GM23338 (cell line): Measurements from ENCODE around the gene ISLR2.

Experiments used
- CREB1 ChIP-seq: fragments of 250-450 bp; sonication (Bioruptor Pico); IDR thresholded peaks from 2 replicates; pipeline ENCODE4 v1.5.0; 2020; ENCODE audit warnings: low read depth, mild to moderate bottlenecking, moderate library complexity
- EZH2 ChIP-seq: fragments of 200-600 bp; sonication (generic); IDR thresholded peaks from one replicate; pipeline ENCODE4 v1.8.0; 2017; ENCODE audit warnings: antibody characterized with exemption, mild to moderate bottlenecking, low read depth; ENCODE audit not compliant: unreplicated experiment
- EZH2phosphoT487 ChIP-seq: fragments of 200-600 bp; sonication (generic); IDR thresholded peaks from one replicate; pipeline ENCODE4 v1.8.1; 2018; ENCODE audit warnings: antibody characterized with exemption; ENCODE audit not compliant: unreplicated experiment
- JUNB ChIP-seq: IDR thresholded peaks from one replicate; pipeline ENCODE4 v1.6.1; 2016; ENCODE audit warnings: antibody characterized with exemption; ENCODE audit not compliant: unreplicated experiment
- NANOG ChIP-seq: IDR thresholded peaks from 2 replicates; pipeline ENCODE4 v1.6.1; 2016; ENCODE audit warnings: antibody characterized with exemption, borderline replicate concordance
- POLR2AphosphoS5 ChIP-seq: IDR thresholded peaks from 2 replicates; pipeline ENCODE4 v1.6.1; 2016; ENCODE audit warnings: antibody characterized with exemption, low read depth
- STAT1 ChIP-seq: IDR thresholded peaks from one replicate; pipeline ENCODE4 v1.6.1; 2016; ENCODE audit warnings: antibody characterized with exemption; ENCODE audit not compliant: unreplicated experiment
- ZNF114 ChIP-seq: fragments of 250-450 bp; sonication (Bioruptor Pico); IDR thresholded peaks from 2 replicates; pipeline ENCODE4 v1.5.0; 2020; ENCODE audit warnings: mild to moderate bottlenecking, moderate library complexity
- ZNF331 ChIP-seq: fragments of 250-450 bp; sonication (Bioruptor Pico); IDR thresholded peaks from 2 replicates; pipeline ENCODE4 v1.5.0; 2020; ENCODE audit warnings: low read depth, mild to moderate bottlenecking, moderate library complexity
- TF ChIP-seq, protein P1 (sequence below), 2 experiments: fragments of 200-600 bp in 1 of 2; sonication (generic) in 1 of 2; conservative IDR thresholded peaks; 2 replicates each; pipeline versions ENCODE4 v1.5.1 to v1.6.1; 2016 to 2017; ENCODE audit warnings: antibody characterized with exemption in 2 of 2, low read depth in 2 of 2, mild to moderate bottlenecking in 2 of 2, moderate library complexity in 1 of 2
- TF ChIP-seq, protein P2 (sequence below): IDR thresholded peaks from 2 replicates; pipeline ENCODE4 v1.6.1; 2016; ENCODE audit warnings: antibody characterized with exemption
- TF ChIP-seq, protein P3 (sequence below): IDR thresholded peaks from one replicate; pipeline ENCODE4 v1.6.1; 2018; ENCODE audit warnings: antibody characterized with exemption; ENCODE audit not compliant: unreplicated experiment
- TF ChIP-seq, protein P4 (sequence below): fragments of 250-450 bp; sonication (Bioruptor Pico); IDR thresholded peaks from 2 replicates; pipeline ENCODE4 v1.5.0; 2020; ENCODE audit warnings: mild to moderate bottlenecking, moderate library complexity

GRCh38 chr15:74165461-74165860 is 35.1 kb downstream of the ISLR2 start:
- TF ChIP-seq, protein P1, sequence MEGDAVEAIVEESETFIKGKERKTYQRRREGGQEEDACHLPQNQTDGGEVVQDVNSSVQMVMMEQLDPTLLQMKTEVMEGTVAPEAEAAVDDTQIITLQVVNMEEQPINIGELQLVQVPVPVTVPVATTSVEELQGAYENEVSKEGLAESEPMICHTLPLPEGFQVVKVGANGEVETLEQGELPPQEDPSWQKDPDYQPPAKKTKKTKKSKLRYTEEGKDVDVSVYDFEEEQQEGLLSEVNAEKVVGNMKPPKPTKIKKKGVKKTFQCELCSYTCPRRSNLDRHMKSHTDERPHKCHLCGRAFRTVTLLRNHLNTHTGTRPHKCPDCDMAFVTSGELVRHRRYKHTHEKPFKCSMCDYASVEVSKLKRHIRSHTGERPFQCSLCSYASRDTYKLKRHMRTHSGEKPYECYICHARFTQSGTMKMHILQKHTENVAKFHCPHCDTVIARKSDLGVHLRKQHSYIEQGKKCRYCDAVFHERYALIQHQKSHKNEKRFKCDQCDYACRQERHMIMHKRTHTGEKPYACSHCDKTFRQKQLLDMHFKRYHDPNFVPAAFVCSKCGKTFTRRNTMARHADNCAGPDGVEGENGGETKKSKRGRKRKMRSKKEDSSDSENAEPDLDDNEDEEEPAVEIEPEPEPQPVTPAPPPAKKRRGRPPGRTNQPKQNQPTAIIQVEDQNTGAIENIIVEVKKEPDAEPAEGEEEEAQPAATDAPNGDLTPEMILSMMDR (conservative IDR thresholded peaks at IDR 0.05; ENCODE audit: low read depth in 2 of 2) = no peak
- TF ChIP-seq EZH2 = no peak
- TF ChIP-seq, protein P2, sequence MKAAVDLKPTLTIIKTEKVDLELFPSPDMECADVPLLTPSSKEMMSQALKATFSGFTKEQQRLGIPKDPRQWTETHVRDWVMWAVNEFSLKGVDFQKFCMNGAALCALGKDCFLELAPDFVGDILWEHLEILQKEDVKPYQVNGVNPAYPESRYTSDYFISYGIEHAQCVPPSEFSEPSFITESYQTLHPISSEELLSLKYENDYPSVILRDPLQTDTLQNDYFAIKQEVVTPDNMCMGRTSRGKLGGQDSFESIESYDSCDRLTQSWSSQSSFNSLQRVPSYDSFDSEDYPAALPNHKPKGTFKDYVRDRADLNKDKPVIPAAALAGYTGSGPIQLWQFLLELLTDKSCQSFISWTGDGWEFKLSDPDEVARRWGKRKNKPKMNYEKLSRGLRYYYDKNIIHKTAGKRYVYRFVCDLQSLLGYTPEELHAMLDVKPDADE = no peak
- no peak for TF ChIP-seq JUNB
- TF ChIP-seq POLR2AphosphoS5 = no peak
- no peak for TF ChIP-seq EZH2phosphoT487
- no peak for TF ChIP-seq ZNF114
- TF ChIP-seq, protein P3, sequence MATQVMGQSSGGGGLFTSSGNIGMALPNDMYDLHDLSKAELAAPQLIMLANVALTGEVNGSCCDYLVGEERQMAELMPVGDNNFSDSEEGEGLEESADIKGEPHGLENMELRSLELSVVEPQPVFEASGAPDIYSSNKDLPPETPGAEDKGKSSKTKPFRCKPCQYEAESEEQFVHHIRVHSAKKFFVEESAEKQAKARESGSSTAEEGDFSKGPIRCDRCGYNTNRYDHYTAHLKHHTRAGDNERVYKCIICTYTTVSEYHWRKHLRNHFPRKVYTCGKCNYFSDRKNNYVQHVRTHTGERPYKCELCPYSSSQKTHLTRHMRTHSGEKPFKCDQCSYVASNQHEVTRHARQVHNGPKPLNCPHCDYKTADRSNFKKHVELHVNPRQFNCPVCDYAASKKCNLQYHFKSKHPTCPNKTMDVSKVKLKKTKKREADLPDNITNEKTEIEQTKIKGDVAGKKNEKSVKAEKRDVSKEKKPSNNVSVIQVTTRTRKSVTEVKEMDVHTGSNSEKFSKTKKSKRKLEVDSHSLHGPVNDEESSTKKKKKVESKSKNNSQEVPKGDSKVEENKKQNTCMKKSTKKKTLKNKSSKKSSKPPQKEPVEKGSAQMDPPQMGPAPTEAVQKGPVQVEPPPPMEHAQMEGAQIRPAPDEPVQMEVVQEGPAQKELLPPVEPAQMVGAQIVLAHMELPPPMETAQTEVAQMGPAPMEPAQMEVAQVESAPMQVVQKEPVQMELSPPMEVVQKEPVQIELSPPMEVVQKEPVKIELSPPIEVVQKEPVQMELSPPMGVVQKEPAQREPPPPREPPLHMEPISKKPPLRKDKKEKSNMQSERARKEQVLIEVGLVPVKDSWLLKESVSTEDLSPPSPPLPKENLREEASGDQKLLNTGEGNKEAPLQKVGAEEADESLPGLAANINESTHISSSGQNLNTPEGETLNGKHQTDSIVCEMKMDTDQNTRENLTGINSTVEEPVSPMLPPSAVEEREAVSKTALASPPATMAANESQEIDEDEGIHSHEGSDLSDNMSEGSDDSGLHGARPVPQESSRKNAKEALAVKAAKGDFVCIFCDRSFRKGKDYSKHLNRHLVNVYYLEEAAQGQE = no peak
- TF ChIP-seq CREB1 = no peak
- no peak for TF ChIP-seq NANOG
- TF ChIP-seq STAT1 = no peak
- no peak for TF ChIP-seq ZNF331 (CRISPR knock-in tag)
- TF ChIP-seq, protein P4, sequence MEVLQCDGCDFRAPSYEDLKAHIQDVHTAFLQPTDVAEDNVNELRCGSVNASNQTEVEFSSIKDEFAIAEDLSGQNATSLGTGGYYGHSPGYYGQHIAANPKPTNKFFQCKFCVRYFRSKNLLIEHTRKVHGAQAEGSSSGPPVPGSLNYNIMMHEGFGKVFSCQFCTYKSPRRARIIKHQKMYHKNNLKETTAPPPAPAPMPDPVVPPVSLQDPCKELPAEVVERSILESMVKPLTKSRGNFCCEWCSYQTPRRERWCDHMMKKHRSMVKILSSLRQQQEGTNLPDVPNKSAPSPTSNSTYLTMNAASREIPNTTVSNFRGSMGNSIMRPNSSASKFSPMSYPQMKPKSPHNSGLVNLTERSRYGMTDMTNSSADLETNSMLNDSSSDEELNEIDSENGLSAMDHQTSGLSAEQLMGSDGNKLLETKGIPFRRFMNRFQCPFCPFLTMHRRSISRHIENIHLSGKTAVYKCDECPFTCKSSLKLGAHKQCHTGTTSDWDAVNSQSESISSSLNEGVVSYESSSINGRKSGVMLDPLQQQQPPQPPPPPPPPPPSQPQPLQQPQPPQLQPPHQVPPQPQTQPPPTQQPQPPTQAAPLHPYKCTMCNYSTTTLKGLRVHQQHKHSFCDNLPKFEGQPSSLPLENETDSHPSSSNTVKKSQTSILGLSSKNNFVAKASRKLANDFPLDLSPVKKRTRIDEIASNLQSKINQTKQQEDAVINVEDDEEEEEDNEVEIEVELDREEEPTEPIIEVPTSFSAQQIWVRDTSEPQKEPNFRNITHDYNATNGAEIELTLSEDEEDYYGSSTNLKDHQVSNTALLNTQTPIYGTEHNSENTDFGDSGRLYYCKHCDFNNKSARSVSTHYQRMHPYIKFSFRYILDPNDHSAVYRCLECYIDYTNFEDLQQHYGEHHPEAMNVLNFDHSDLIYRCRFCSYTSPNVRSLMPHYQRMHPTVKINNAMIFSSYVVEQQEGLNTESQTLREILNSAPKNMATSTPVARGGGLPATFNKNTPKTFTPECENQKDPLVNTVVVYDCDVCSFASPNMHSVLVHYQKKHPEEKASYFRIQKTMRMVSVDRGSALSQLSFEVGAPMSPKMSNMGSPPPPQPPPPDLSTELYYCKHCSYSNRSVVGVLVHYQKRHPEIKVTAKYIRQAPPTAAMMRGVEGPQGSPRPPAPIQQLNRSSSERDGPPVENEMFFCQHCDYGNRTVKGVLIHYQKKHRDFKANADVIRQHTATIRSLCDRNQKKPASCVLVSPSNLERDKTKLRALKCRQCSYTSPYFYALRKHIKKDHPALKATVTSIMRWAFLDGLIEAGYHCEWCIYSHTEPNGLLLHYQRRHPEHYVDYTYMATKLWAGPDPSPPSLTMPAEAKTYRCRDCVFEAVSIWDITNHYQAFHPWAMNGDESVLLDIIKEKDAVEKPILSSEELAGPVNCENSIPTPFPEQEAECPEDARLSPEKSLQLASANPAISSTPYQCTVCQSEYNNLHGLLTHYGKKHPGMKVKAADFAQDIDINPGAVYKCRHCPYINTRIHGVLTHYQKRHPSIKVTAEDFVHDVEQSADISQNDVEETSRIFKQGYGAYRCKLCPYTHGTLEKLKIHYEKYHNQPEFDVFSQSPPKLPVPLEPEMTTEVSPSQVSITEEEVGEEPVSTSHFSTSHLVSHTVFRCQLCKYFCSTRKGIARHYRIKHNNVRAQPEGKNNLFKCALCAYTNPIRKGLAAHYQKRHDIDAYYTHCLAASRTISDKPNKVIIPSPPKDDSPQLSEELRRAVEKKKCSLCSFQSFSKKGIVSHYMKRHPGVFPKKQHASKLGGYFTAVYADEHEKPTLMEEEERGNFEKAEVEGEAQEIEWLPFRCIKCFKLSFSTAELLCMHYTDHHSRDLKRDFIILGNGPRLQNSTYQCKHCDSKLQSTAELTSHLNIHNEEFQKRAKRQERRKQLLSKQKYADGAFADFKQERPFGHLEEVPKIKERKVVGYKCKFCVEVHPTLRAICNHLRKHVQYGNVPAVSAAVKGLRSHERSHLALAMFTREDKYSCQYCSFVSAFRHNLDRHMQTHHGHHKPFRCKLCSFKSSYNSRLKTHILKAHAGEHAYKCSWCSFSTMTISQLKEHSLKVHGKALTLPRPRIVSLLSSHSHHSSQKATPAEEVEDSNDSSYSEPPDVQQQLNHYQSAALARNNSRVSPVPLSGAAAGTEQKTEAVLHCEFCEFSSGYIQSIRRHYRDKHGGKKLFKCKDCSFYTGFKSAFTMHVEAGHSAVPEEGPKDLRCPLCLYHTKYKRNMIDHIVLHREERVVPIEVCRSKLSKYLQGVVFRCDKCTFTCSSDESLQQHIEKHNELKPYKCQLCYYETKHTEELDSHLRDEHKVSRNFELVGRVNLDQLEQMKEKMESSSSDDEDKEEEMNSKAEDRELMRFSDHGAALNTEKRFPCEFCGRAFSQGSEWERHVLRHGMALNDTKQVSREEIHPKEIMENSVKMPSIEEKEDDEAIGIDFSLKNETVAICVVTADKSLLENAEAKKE (CRISPR knock-in tag) = no peak
